Measurements from ENCODE around the gene ZBTB17.
A peak's percentile ranks its signal among the peaks of the same experiment; 100 is the strongest.
"Not testable (repeated sequence)": the region's sequence is repeated elsewhere in the genome, so short reads cannot be mapped to it uniquely, and the experiment has no call there.

The ZBTB17 gene

GRCh38 chr1:15989776-15990175 lies 13.9 kb upstream of the ZBTB17 start:
- no peak for DNase-seq (ENCODE audit: extremely low read depth in 1 of 2, low read depth in 1 of 2)

GRCh38 chr1:15988856-15989736 lies 13.2 kb upstream of the ZBTB17 start:
- DNase-seq (ENCODE audit: extremely low read depth in 1 of 2, low read depth in 1 of 2) = no peak

- no peak for DNase-seq (ENCODE audit: extremely low read depth in 1 of 2, low read depth in 1 of 2)
Measured at GRCh38 chr1:15985611-15986297, 9.9 kb upstream of the ZBTB17 start.

- no peak for DNase-seq (ENCODE audit: extremely low read depth in 1 of 2, low read depth in 1 of 2)
Measured at GRCh38 chr1:15983275-15983674, 7.4 kb upstream of the ZBTB17 start.

- DNase-seq (ENCODE audit: extremely low read depth in 1 of 2, low read depth in 1 of 2) = no peak
Measured at GRCh38 chr1:15981679-15982078, 5.8 kb upstream of the ZBTB17 start.

- DNase-seq (ENCODE audit: extremely low read depth in 1 of 2, low read depth in 1 of 2) = not testable (repeated sequence)
Measured at GRCh38 chr1:15977947-15978346, 2.0 kb upstream of the ZBTB17 start.

GRCh38 chr1:15975358-15975804 lies 520 bp downstream of the ZBTB17 start:
- peak; percentile 79 to 80 for DNase-seq (ENCODE audit: extremely low read depth in 1 of 2, low read depth in 1 of 2)

GRCh38 chr1:15974855-15975254 lies 1.0 kb downstream of the ZBTB17 start:
- DNase-seq (ENCODE audit: extremely low read depth in 1 of 2, low read depth in 1 of 2) = no peak

GRCh38 chr1:15973772-15974171 lies 2.1 kb downstream of the ZBTB17 start:
- DNase-seq (ENCODE audit: extremely low read depth in 1 of 2, low read depth in 1 of 2) = no peak

GRCh38 chr1:15972409-15972808 lies 3.5 kb downstream of the ZBTB17 start:
- DNase-seq (ENCODE audit: extremely low read depth in 1 of 2, low read depth in 1 of 2) = no peak

GRCh38 chr1:15970911-15971310 lies 5.0 kb downstream of the ZBTB17 start:
- DNase-seq (ENCODE audit: extremely low read depth in 1 of 2, low read depth in 1 of 2) = no peak

- no peak for DNase-seq (ENCODE audit: extremely low read depth in 1 of 2, low read depth in 1 of 2)
Measured at GRCh38 chr1:15969321-15969880, 6.5 kb downstream of the ZBTB17 start.

- no peak for DNase-seq (ENCODE audit: extremely low read depth in 1 of 2, low read depth in 1 of 2)
Measured at GRCh38 chr1:15968172-15968571, 7.7 kb downstream of the ZBTB17 start.

- DNase-seq (ENCODE audit: extremely low read depth in 1 of 2, low read depth in 1 of 2) = no peak
Measured at GRCh38 chr1:15966956-15967344, 9.0 kb downstream of the ZBTB17 start.

GRCh38 chr1:15966081-15966955 lies 9.6 kb downstream of the ZBTB17 start:
- peak; percentile 73 to 86 for DNase-seq (ENCODE audit: extremely low read depth in 1 of 2, low read depth in 1 of 2)

GRCh38 chr1:15965228-15965767 lies 10.6 kb downstream of the ZBTB17 start:
- DNase-seq (ENCODE audit: extremely low read depth in 1 of 2, low read depth in 1 of 2) = no peak

GRCh38 chr1:15963968-15964648 lies 11.8 kb downstream of the ZBTB17 start:
- DNase-seq (ENCODE audit: extremely low read depth in 1 of 2, low read depth in 1 of 2) = no peak

GRCh38 chr1:15963363-15963967 lies 12.4 kb downstream of the ZBTB17 start:
- no peak for DNase-seq (ENCODE audit: extremely low read depth in 1 of 2, low read depth in 1 of 2)

- no peak for DNase-seq (ENCODE audit: extremely low read depth in 1 of 2, low read depth in 1 of 2)
Measured at GRCh38 chr1:15962671-15963362, 13.1 kb downstream of the ZBTB17 start.
